Thyroid gland (tissue), 4 donors: ENCODE results near the gene INPP5B. TPM values are rescaled to one million over a fixed set of nuclear protein-coding genes. Genes with fewer than 3 reads are reported as not detected.
A peak's percentile ranks its signal among the peaks of the same experiment; 100 is the strongest.

Source experiments
- DNase-seq, 2 donors: peaks; one replicate each; pipeline ENCODE4 v3.0.0-alpha.2; 2019
- H3K27ac ChIP-seq, 3 donors: fragments of 200-600 bp; sonication (generic); 1 replicate in 2 of 3; 2 replicates in 1 of 3; pipeline ENCODE4 v1.5.1; 2016 to 2019; ENCODE audit warnings: mild to moderate bottlenecking in 1 of 3, moderate library complexity in 1 of 3
- H3K27me3 ChIP-seq: fragments of 200-600 bp; sonication (generic); one replicate; pipeline ENCODE4 v1.5.1; 2019
- H3K36me3 ChIP-seq, 2 donors: fragments of 200-600 bp; sonication (generic); one replicate each; pipeline ENCODE4 v1.5.1; 2016 to 2019
- H3K4me1 ChIP-seq, 2 donors: fragments of 200-600 bp; sonication (generic); one replicate each; pipeline ENCODE4 v1.5.1; 2017 to 2019
- H3K4me3 ChIP-seq, 3 donors: fragments of 200-600 bp; sonication (generic); replicated peaks in 1 of 3; 1 replicate in 2 of 3; 2 replicates in 1 of 3; pipeline ENCODE4 v1.5.1; 2016; ENCODE audit warnings: mild to moderate bottlenecking in 1 of 3
- H3K9me3 ChIP-seq: fragments of 200-600 bp; sonication (generic); one replicate; pipeline ENCODE4 v1.5.1; 2017
- POLR2A ChIP-seq, 2 donors: fragments of 450-650 bp; IDR thresholded peaks; one replicate each; pipeline ENCODE4 v1.6.1; 2017; ENCODE audit warnings: antibody characterized with exemption in 2 of 2, mild to moderate bottlenecking in 2 of 2, moderate library complexity in 1 of 2
- WGBS, 2 donors: methylation state at CpG; one replicate each; pipeline ENCODE4 v1.1.5; 2017; 5-methylcytosine and 5-hydroxymethylcytosine counted together
- intact Hi-C: fragments of 100-400 bp; cut with DNase I; formaldehyde crosslinking; loops from one replicate; pipeline ENCODE4 v1.15.1; 2023
- total RNA-seq, 4 donors: library from RNA; depleted of rRNA; stranded (reverse); fragments of >200 nt; gene quantifications; one replicate each; pipeline ENCODE4 v1.2.3, GENCODE V29; 2016
- TF ChIP-seq, protein P1 (sequence below), 6 experiments: fragments of 200-600 bp in 3 of 6; fragments of 450-650 bp in 3 of 6; sonication (generic) in 3 of 6; IDR thresholded peaks; one replicate each; pipeline ENCODE4 v1.5.1; 2016 to 2019; ENCODE audit warnings: antibody characterized with exemption in 6 of 6, mild to moderate bottlenecking in 2 of 6, inconsistent platforms in 1 of 6, moderate library complexity in 1 of 6

The INPP5B gene
- total RNA-seq, 4 donors from 2014 or later: 24.7 to 42.5 (median 30.8) TPM

DNA sequence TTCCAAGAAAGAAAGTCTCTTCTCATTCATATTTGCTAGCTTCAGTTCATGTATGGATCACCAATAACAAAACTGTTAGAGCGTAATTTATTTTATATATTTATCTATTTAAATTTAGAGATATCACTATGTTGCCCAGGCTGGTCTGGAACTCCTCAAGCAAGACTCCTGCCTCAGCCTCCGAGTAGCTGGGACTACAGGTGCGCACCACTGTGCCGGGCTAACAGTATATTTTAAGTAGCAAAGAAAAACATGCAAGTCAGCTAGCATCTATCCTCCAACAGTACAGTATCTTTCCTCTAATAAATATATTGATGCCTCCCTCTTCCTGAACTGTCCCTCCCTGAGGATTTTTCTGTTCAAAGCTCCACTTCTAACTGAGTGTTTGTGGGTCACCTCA is 21.5 kb downstream of the INPP5B start:
- H3K36me3 ChIP-seq: no peaks in the 10 kb centered on the region
- H3K4me1 ChIP-seq: peaks cover 4 to 17% of the 10 kb centered on the region in 2 donors
- intact Hi-C loops: no loop called here
- no peak overlapping the region for H3K4me3 ChIP-seq
- H3K9me3 ChIP-seq: no peaks in the 10 kb centered on the region
- no peaks in the 10 kb centered on the region for H3K27me3 ChIP-seq
- WGBS, 2 donors: 93 to 99% methylated on average over 4 of the region's 4 CpGs
- DNase-seq: no peak
- TF ChIP-seq, protein P1, sequence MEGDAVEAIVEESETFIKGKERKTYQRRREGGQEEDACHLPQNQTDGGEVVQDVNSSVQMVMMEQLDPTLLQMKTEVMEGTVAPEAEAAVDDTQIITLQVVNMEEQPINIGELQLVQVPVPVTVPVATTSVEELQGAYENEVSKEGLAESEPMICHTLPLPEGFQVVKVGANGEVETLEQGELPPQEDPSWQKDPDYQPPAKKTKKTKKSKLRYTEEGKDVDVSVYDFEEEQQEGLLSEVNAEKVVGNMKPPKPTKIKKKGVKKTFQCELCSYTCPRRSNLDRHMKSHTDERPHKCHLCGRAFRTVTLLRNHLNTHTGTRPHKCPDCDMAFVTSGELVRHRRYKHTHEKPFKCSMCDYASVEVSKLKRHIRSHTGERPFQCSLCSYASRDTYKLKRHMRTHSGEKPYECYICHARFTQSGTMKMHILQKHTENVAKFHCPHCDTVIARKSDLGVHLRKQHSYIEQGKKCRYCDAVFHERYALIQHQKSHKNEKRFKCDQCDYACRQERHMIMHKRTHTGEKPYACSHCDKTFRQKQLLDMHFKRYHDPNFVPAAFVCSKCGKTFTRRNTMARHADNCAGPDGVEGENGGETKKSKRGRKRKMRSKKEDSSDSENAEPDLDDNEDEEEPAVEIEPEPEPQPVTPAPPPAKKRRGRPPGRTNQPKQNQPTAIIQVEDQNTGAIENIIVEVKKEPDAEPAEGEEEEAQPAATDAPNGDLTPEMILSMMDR (IDR thresholded peaks at IDR 0.05): no peak
- no peak for TF ChIP-seq POLR2A (IDR thresholded peaks at IDR 0.05)
- H3K27ac ChIP-seq: no peak overlapping the region

DNA sequence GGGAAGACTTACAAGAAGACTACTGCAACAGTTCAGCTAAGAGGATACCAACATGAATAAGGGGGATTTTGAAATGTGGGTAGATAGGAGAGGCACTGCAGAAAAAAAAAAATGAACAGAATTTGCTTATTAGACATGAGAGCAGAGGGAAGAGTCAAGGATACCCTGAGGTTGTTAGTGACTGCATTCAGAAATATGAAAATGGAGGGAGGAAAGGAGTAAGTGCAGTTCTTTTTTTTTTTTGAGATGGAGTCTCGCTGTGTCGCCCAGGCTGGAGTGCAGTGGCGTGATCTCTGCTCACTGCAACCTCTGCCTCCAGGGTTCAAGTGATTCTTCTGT is 23.3 kb downstream of the INPP5B start:
- Histone ChIP-seq H3K9me3 (no peaks in the 10 kb centered on the region), H3K4me3 (no peak overlapping the region), H3K36me3 (no peaks in the 10 kb centered on the region), H3K4me1 (peaks cover 0 to 12% of the 10 kb centered on the region in 2 donors), H3K27me3 (no peaks in the 10 kb centered on the region), H3K27ac (no peak overlapping the region)
- 76 to 78% methylated on average over 3 of the region's 3 CpGs for whole genome bisulfite sequencing, 2 donors
- TF ChIP-seq, protein P1 (IDR thresholded peaks at IDR 0.05): no peak
- no peak for TF ChIP-seq POLR2A (IDR thresholded peaks at IDR 0.05)
- no peak for DNase-seq
- intact Hi-C loops: no loop called here

DNA sequence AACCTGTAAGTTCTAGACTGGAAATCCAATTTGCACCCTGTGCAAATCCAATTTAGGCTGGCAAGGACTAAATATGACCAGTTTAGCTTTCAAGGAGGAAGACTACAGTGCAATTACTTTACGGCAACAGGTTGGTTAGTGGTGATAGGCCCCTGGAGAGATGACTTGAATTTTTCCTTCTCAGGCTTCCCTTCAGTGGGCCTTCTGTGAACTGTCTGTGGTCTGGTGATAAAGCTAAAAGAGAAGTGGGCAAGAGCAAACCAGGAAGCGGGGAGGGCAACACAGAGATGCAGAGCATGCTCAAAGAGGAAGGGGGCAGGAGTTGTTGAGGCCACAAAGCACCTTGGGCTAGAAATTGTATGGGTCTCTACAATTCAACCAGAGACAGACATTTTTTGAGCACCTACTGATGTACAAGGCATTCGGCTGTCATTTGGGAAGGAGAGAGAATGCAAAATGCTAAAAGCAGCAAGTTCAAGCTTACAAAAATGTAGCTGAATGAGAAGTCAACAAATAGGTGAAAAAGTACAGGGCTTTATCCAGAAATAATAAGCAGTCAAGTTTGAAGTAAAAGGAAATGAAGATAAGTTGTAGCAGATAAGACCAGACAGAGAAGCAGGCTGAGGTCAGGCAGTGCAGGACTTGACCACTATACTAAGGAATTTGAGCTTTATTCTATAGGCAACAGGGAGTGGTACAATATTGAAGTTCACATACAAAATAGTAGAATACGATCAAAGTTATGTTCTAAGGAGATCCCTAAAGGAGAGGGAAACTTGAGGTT is 23.9 kb downstream of the INPP5B start:
- 65 to 68% methylated on average over 4 of the region's 4 CpGs for WGBS, 2 donors
- intact Hi-C loops: no loop called here
- TF ChIP-seq POLR2A (IDR thresholded peaks at IDR 0.05): no peak
- TF ChIP-seq, protein P1 (IDR thresholded peaks at IDR 0.05): no peak

DNA sequence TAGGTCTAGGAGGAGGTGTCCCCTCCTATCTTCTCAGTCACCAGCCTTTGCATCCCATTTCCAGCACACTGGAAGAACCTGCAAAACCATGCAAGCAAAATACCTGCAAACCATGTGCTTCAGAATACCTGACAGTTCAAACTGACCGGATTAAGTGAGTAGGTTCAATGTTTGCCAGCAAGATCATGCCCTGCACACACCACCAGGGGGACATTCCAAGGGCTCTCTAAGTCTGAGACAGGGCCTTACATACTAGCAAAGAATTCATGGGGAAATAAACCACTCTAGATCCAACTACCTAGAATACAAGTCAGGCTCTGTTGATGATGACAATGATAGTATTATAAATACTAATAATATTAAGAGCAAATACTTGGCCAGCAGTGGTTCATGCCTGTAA is 27.6 kb downstream of the INPP5B start:
- Histone ChIP-seq H3K9me3 (no peaks in the 10 kb centered on the region), H3K27ac (no peak overlapping the region), H3K4me3 (no peak overlapping the region), H3K36me3 (no peaks in the 10 kb centered on the region), H3K4me1 (peaks cover 0 to 8% of the 10 kb centered on the region in 2 donors), H3K27me3 (no peaks in the 10 kb centered on the region)
- TF ChIP-seq, protein P1 (IDR thresholded peaks at IDR 0.05): peak in 2 of 6 experiments; percentile 13 to 20
- TF ChIP-seq POLR2A (IDR thresholded peaks at IDR 0.05): no peak
- DNase-seq: no peak
- WGBS, 2 donors: 35 to 63% methylated on average over 1 of the region's 1 CpG
- intact Hi-C loops: no loop called here

More for the DNA sequence above, 23.9 kb downstream of the INPP5B start:
- Histone ChIP-seq H3K36me3 (no peaks in the 10 kb centered on the region), H3K4me1 (peaks cover 0 to 12% of the 10 kb centered on the region in 2 donors), H3K27me3 (no peaks in the 10 kb centered on the region), H3K9me3 (no peaks in the 10 kb centered on the region), H3K27ac (no peak overlapping the region), H3K4me3 (no peak overlapping the region)
- DNase-seq: no peak

GRCh38 chr1:37915476-37916093 is 31.3 kb downstream of the INPP5B start:
- no peaks in the 10 kb centered on the region for H3K27me3 ChIP-seq
- no peak for TF ChIP-seq POLR2A (IDR thresholded peaks at IDR 0.05)
- TF ChIP-seq, protein P1 (IDR thresholded peaks at IDR 0.05): no peak
- 90 to 94% methylated on average over 2 of the region's 2 CpGs for WGBS, 2 donors
- no peak overlapping the region for H3K27ac ChIP-seq
- H3K4me1 ChIP-seq: peaks cover 0 to 8% of the 10 kb centered on the region in 2 donors
- DNase-seq: no peak
- no peaks in the 10 kb centered on the region for H3K9me3 ChIP-seq
- intact Hi-C loops: no loop called here
- no peak overlapping the region for H3K4me3 ChIP-seq
- H3K36me3 ChIP-seq: no peaks in the 10 kb centered on the region
